K562 (cell line): ENCODE data around the gene RESP18. TPM values are rescaled to one million over a fixed set of nuclear protein-coding genes. Genes with fewer than 3 reads are reported as not detected.

Experiments used
- ATF1 ChIP-seq, 2 experiments: fragments of 450-650 bp in 1 of 2; IDR thresholded peaks; 2 replicates each; pipeline ENCODE4 v1.6.1; 2016; ENCODE audit warnings: missing compliant biosample characterization in 1 of 2, missing genetic modification characterization in 1 of 2
- ATF2 ChIP-seq: sonication (generic); formaldehyde crosslinking; IDR thresholded peaks from 2 replicates; pipeline ENCODE4 v1.8.1; 2022; ENCODE audit warnings: missing genetic modification reagents
- CBFA2T3 ChIP-seq: fragments of 450-650 bp; IDR thresholded peaks from 2 replicates; pipeline ENCODE4 v1.6.1; 2017
- CHD2 ChIP-seq: IDR thresholded peaks from 2 replicates; pipeline ENCODE4 v1.6.1; 2011; ENCODE audit warnings: low read depth, low read length
- E2F3 ChIP-seq: fragments of 250-450 bp; sonication (Bioruptor Pico); IDR thresholded peaks from 2 replicates; pipeline ENCODE4 v1.4.0; 2020; ENCODE audit warnings: mild to moderate bottlenecking
- E2F6 ChIP-seq, 2 experiments: IDR thresholded peaks; 2 replicates each; pipeline ENCODE4 v1.6.1; 2011; ENCODE audit warnings: borderline replicate concordance in 1 of 2, control low read depth in 1 of 2, low read depth in 1 of 2, low read length in 1 of 2, mild to moderate bottlenecking in 1 of 2, mixed read lengths in 1 of 2, moderate library complexity in 1 of 2; ENCODE audit not compliant: insufficient read depth in 1 of 2, insufficient read length in 1 of 2, poor library complexity in 1 of 2, severe bottlenecking in 1 of 2; ENCODE audit errors: extremely low read depth in 1 of 2
- KDM4B ChIP-seq, 2 experiments: fragments of 450-650 bp in 1 of 2; sonication (generic) in 1 of 2; IDR thresholded peaks; 2 replicates each; pipeline ENCODE4 v1.6.1; 2016 to 2017; ENCODE audit warnings: borderline replicate concordance in 2 of 2, antibody characterized with exemption in 1 of 2, low read depth in 1 of 2, mild to moderate bottlenecking in 1 of 2
- MAFG ChIP-seq: fragments of 450-650 bp; conservative IDR thresholded peaks from 2 replicates; pipeline ENCODE4 v1.6.1; 2016; ENCODE audit warnings: missing genetic modification characterization, missing compliant biosample characterization
- PHF8 ChIP-seq: fragments of 200-600 bp; sonication (generic); IDR thresholded peaks from 2 replicates; pipeline ENCODE4 v1.6.1; 2012; ENCODE audit warnings: mixed run types, mild to moderate bottlenecking, inconsistent platforms, low read length, moderate library complexity, borderline replicate concordance
- PRMT5 ChIP-seq: sonication (generic); formaldehyde crosslinking; IDR thresholded peaks from 2 replicates; pipeline ENCODE4 v1.5.0; 2020; ENCODE audit warnings: missing genetic modification reagents
- SOX6 ChIP-seq: fragments of 450-650 bp; IDR thresholded peaks from 2 replicates; pipeline ENCODE4 v1.6.1; 2014; ENCODE audit warnings: mild to moderate bottlenecking
- STAG1 ChIP-seq: sonication (generic); formaldehyde crosslinking; IDR thresholded peaks from 2 replicates; pipeline ENCODE4 v1.5.0; 2020; ENCODE audit warnings: missing genetic modification reagents, borderline replicate concordance
- ZBTB40 ChIP-seq, 2 experiments: fragments of 450-650 bp in 1 of 2; sonication (generic) in 1 of 2; formaldehyde crosslinking in 1 of 2; IDR thresholded peaks; 2 replicates each; pipeline versions ENCODE4 v1.7.1 to v1.9.0; 2016 to 2022; ENCODE audit warnings: inconsistent platforms in 1 of 2, mild to moderate bottlenecking in 1 of 2, missing genetic modification reagents in 1 of 2
- ZNF583 ChIP-seq: fragments of 250-450 bp; sonication (Bioruptor Pico); IDR thresholded peaks from 2 replicates; pipeline ENCODE4 v1.4.0; 2020
- ZNF584 ChIP-seq: fragments of 200-800 bp; sonication (Bioruptor generic); IDR thresholded peaks from 2 replicates; pipeline ENCODE4 v1.6.1; 2016; ENCODE audit warnings: low read depth, mild to moderate bottlenecking, missing genetic modification characterization, missing compliant biosample characterization
- polyA plus RNA-seq, 8 experiments: library from polyadenylated mRNA; depleted of rRNA in 4 of 8; stranded (reverse) in 5 of 8; unstranded in 3 of 8; fragments of >200 nt; fragmentation: Nextera tagmentation in 2 of 8; fragmentation: Illumina TruSeq in 1 of 8; extraction: Ambion mirVana in 2 of 8; extraction: Trizol in 1 of 8; gene quantifications; 2 replicates each; pipeline versions ENCODE4 v1.2.1 to v1.2.3, GENCODE V29; 2011 to 2014; ENCODE audit warnings: inconsistent platforms in 1 of 8, missing spikeins in 1 of 8
- total RNA-seq, 7 experiments: library from RNA; depleted of rRNA in 6 of 7; stranded (reverse); fragments of >200 nt in 6 of 7; fragmentation: Illumina TruSeq in 2 of 7; extraction: Trizol in 2 of 7; gene quantifications; 2 replicates each; pipeline versions ENCODE4 v1.2.1 to v1.2.3, GENCODE V29; 2011 to 2021; ENCODE audit warnings: low replicate concordance in 1 of 7

RESP18 gene
- total and polyA plus RNA-seq, 9 of the 15 experiments (the other 6 are each of a cell fraction or from before 2014, with no cell fraction given): not detected

GRCh38 chr2:219279151-219279915 lies 53.2 kb downstream of the RESP18 start, which contains the start of gene DNAJB2 (continued):
- TF ChIP-seq ATF1 (CRISPR knock-in tag; IDR thresholded peaks at IDR 0.05): peak; percentile 57; the same call in 1 of the 2 replicates
- peak; percentile 96 for TF ChIP-seq ATF1 (tag; IDR thresholded peaks at IDR 0.05)
- TF ChIP-seq STAG1 (CRISPR knock-in tag): no peak
- peak; percentile 25; the same call in 1 of the 2 replicates for TF ChIP-seq PHF8
- no peak for TF ChIP-seq PRMT5 (CRISPR knock-in tag)
- TF ChIP-seq ATF2 (CRISPR knock-in tag): 0 out of 2 replicates have a peak, but pooled peaks have one; percentile 77
- TF ChIP-seq ZBTB40 (IDR thresholded peaks at IDR 0.05): no peak
- no peak for TF ChIP-seq ZBTB40 (CRISPR knock-in tag; IDR thresholded peaks at IDR 0.05)
- no peak for TF ChIP-seq CHD2
- no peak for TF ChIP-seq KDM4B (IDR thresholded peaks at IDR 0.05; ENCODE audit: borderline replicate concordance in 2 of 2, low read depth in 1 of 2)
- peak; percentile 65 for TF ChIP-seq MAFG
- TF ChIP-seq ZNF583 (CRISPR knock-in tag): peak; percentile 87
- TF ChIP-seq E2F6 (IDR thresholded peaks at IDR 0.05; ENCODE audit: borderline replicate concordance in 1 of 2, extremely low read depth in 1 of 2, insufficient read depth in 1 of 2, insufficient read length in 1 of 2, low read depth in 1 of 2, low read length in 1 of 2, poor library complexity in 1 of 2, severe bottlenecking in 1 of 2): peak; percentile 15 to 28
- peak; percentile 90; the same call in 1 of the 2 replicates for TF ChIP-seq E2F3 (CRISPR knock-in tag)
- TF ChIP-seq SOX6: peak; percentile 95
- TF ChIP-seq ZNF584 (CRISPR knock-in tag): peak; percentile 98
- peak; percentile 99 for TF ChIP-seq CBFA2T3
